GM13977 (cell line): ENCODE results near the gene ZAR1.

ENCODE experiments used
- DNase-seq: peaks from one replicate; pipeline ENCODE4 v3.0.0; 2012; ENCODE audit warnings: low spot score
- in situ Hi-C: fragments of 300-500 bp; cut with MboI; formaldehyde crosslinking; loops from one replicate; pipeline ENCODE4 v1.12.0; 2022; ENCODE audit warnings: low sequenced_read_pairs, low pct_unique_long_range_greater_than_20kb, mixed read lengths, inconsistent platforms; ENCODE audit not compliant: unreplicated experiment
- TF ChIP-seq, protein P1 (sequence below): IDR thresholded peaks from 2 replicates; pipeline ENCODE4 v1.5.1; 2012; ENCODE audit warnings: mild to moderate bottlenecking, control low read depth; ENCODE audit not compliant: insufficient read depth; ENCODE audit errors: extremely low read depth, missing control alignments

Gene ZAR1

GRCh38 chr4:48499551-48500066, 9.6 kb downstream of the ZAR1 start:
- TF ChIP-seq, protein P1, sequence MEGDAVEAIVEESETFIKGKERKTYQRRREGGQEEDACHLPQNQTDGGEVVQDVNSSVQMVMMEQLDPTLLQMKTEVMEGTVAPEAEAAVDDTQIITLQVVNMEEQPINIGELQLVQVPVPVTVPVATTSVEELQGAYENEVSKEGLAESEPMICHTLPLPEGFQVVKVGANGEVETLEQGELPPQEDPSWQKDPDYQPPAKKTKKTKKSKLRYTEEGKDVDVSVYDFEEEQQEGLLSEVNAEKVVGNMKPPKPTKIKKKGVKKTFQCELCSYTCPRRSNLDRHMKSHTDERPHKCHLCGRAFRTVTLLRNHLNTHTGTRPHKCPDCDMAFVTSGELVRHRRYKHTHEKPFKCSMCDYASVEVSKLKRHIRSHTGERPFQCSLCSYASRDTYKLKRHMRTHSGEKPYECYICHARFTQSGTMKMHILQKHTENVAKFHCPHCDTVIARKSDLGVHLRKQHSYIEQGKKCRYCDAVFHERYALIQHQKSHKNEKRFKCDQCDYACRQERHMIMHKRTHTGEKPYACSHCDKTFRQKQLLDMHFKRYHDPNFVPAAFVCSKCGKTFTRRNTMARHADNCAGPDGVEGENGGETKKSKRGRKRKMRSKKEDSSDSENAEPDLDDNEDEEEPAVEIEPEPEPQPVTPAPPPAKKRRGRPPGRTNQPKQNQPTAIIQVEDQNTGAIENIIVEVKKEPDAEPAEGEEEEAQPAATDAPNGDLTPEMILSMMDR, result no peak
- DNase-seq, result no peak
- in situ Hi-C loops, result no loop called here

- in situ Hi-C loops, result no loop called here
- DNase-seq, result no peak
These were observed 13.4 kb downstream of the ZAR1 start for GRCh38 chr4:48503233-48504025.

GRCh38 chr4:48504026-48504330, 13.9 kb downstream of the ZAR1 start:
- no peak for DNase-seq
- TF ChIP-seq, protein P1, result no peak
- in situ Hi-C loops, result no loop called here

More at GRCh38 chr4:48503233-48504025, 13.4 kb downstream of the ZAR1 start:
- TF ChIP-seq, protein P1, result no peak

- DNase-seq, result no peak
- in situ Hi-C loops, result no loop called here
- TF ChIP-seq, protein P1, result no peak
These were observed 14.3 kb downstream of the ZAR1 start for GRCh38 chr4:48504352-48504751.

DNA sequence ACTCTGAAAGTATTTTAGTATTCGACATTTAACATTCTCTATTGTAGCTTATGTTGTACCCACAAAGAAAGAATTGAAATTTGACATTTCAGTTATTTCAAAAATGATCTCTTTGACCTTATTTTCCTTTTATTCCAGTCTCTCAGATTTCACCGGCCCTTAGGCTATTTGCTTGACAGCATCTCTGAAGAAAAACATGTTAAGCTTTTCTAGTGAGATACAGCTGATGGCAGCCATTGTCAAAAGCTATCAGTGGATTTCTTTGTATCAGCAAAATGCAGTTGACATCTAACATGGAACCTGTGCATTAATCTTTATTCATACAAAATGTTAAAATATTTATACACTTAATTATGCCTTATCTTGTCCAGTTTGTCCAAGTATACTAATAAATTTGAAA, 16.7 kb downstream of the ZAR1 start:
- in situ Hi-C loops, result no loop called here
- DNase-seq, result no peak
- TF ChIP-seq, protein P1, result no peak

GRCh38 chr4:48509543-48509942, 19.5 kb downstream of the ZAR1 start:
- no peak for DNase-seq
- TF ChIP-seq, protein P1, result no peak
- in situ Hi-C loops, result no loop called here
